COLO668 (cell line): ENCODE results near the gene NHERF2.

ENCODE experiments used
- DNase-seq: peaks from one replicate; lab custom pipeline; 2025; ENCODE audit not compliant: unreplicated experiment; lab: John Stamatoyannopoulos, UW

Gene NHERF2

DNA sequence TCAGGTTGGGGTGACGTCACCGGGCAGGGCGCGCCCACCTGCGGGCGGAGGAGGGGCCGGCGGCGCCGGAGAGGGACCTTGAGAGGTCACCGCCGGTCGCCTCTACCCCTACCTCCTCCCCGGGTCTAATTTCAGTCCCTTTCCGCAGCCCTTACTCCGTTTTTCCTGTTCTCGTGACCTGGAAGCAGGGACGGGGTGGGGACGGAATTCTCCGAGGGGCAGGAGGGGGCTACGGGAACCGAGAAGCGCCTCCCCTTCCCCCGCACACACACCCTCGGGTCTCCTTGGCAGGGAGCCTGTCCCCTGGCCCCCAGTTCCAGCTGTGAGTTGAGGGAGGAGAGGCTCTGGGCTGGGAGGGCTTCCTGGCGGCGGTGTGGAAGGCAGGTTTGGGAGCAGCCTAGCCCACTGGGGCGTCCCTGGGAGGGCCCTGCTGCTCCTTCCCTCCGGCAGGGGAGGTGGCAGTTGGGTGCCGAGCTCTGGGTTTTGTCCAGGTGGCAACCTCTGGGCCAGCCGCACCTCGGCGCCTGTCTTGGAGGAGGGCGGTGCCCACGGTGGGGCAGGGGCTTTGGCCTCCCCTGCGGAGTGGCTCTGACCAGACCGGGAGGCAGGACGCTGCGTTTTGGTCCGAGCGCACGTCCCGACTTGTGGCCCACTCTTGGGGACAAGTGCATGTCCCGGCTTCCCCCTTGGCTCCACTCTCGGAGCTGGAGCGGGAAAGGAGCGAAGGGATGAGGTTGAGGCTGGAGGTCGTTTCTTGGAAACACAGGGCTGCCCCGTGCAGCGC, 36.2 kb upstream of the NHERF2 start:
- peak; percentile 79 for DNase-seq

DNA sequence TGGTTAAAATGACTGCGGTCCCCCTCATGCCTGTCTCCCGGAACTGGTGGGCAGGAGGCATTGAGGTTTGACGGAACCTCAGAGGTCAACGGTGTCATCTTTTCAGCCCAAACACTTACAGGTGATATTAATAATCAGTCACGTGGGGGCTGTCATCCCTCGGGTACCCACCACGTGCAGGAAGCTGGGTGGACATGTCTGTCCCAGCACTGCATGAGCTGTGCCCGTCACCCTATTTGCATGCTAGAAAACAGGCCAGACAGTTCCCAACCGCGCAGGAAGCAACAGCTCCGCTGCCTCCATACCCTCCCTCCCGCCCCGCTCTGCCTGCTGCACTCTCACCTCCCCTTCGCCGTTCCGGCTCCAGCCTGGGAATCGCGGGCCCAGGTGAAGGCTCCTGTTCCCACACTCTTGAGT, 35.6 kb upstream of the NHERF2 start:
- peak; percentile 13 for DNase-seq

DNA sequence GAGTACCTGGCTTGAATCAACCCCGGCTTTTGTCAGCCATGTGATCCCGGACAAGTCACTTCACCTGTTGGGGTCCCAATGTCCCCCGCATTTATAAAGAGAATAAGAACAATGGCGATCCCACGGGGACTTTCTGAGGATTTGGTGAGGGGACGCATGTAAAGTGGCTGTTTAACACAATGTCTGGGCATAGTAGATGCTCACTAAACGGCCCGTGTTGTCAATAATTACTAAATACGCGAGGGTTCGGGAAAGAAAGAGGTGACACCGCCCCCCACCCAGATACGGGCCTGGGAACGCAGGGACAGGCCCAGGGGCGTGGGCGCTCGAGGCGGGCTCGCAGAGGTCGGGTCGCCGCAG, 35.1 kb upstream of the NHERF2 start:
- DNase-seq: no peak

DNA sequence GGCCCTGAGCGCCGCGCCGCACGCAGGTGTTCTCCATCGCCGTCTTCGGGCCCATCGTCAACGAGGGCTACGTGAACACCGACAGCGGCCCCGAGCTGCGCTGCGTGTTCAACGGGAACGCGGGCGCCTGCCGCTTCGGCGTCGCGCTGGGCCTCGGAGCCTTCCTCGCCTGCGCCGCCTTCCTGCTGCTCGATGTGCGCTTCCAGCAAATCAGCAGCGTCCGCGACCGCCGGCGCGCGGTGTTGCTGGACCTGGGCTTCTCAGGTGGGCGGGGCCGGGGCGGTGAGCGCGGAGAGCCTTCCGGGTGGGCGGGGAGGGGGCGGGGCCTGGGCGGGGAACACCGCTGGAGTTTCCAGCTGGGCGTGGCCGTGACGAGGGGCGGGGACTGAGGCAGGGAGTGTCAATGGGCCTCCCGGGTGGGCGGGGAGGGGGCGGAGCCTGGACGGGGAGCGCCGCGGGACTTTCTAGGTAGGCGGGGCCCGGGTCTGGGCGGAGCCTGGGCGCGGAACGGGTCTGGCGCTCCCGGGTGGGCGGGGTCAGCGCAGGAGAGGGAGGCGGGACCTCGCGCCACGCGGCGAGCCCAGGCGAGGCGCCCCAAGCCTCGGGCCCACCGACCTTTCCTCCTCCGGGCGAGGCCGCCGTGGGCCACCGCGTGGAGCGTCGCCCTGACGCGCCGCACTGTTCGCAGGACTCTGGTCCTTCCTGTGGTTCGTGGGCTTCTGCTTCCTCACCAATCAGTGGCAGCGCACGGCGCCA, 34.6 kb upstream of the NHERF2 start:
- peak; percentile 91 for DNase-seq

DNA sequence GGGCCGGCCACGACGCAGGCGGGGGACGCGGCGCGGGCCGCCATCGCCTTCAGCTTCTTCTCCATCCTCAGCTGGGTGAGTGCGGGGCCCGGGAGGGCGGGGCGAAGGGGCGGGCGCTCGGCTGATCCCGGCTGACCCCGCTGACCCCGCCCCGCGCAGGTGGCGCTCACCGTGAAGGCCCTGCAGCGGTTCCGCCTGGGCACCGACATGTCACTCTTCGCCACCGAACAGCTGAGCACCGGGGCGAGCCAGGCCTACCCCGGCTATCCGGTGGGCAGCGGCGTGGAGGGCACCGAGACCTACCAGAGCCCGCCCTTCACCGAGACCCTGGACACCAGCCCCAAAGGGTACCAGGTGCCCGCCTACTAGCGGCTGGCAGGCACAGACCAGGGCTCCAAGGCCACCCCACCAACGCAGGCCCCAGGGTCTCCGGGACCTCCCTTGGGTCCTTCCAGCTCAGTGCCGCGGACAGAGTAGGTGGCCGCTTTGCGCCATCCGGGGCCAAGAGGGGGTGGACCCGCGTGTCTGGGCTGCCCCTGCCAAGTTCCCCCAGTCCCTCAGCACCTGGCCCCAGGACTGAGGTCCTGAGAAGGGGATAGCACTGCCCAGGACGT, 33.9 kb upstream of the NHERF2 start:
- DNase-seq: no peak

DNA sequence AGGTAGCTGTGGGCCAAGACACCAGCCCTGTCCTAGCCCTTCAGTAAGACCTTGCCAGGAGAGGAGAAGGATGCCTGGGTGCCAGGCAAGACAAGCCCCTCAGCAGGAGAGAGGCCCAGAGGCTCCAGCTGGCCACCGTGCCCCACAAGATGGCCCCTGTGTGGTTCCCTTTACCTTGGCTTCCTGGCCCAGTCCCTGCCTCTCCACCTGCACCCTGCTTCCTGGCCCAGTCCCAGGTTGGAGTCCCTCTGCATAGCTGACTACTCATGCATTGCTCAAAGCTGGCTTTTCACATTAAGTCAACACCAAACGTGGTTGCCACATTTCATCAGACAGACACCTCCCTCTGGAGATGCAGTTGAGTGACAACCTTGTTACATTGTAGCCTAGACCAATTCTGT, 33.0 kb upstream of the NHERF2 start:
- peak; percentile 60 for DNase-seq

DNA sequence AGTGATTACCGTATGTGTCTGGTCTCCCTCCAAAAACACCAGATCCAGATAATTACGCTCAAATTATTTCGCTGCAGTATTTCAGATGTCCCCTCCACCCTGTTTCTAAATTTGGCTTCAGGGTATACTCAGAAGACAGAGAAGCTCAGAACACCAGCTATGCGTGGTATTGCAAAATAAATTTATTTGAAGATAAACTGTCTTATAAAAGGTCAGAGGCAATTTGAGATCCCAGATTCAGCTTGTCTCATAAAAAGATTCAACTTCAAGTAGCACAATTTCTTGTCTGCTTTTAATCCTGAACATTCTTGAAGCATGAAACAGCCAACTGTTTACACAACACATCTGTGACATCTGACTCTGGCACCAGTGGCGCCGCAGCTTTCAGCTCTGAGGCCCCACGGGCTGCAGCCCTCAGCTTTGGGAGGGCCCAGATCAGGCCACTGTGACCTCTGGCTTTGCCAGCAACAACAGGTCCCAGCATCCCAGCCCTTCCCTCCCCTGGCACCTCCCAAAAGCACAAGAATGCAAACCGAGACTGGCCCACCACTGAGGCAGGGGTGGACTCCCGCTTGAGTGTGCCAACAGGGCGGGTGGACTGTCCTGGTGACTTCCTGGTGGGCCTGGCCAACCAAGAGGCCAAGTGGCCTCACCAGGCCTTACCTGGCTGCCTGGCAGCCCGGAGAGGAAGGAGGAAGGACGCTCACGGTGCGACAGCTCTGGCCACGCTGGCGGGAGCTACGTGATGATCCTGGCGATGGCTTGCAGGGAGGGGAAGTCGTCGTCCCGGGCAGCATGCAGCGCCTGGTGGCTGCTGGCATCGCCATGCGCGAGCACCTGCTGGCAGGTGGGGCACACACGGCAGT, 29.0 kb upstream of the NHERF2 start:
- DNase-seq: no peak

DNA sequence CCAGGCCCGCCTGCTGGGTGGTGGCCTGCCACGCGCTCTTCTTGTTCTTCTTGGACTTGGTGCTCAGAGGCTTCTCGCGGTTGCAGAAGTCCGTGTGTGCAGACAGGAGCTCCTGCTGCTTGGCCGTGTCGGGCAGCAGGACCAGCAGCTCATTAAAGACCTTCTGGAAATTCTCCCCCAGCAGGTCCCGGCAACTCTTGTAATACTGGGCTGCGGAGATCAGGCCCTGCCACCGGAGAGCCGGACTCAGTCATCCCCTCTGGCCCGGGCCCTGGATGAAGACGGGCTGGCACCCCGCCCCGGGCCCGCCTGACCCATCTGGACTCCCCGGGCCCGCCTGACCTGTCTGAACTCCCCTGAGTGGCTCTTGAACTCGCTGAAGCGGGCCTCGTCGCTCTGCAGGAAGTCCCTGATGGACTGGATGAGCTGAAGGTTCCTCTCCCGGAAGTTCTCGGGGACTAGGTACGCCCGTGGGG, 28.3 kb upstream of the NHERF2 start:
- DNase-seq: no peak

DNA sequence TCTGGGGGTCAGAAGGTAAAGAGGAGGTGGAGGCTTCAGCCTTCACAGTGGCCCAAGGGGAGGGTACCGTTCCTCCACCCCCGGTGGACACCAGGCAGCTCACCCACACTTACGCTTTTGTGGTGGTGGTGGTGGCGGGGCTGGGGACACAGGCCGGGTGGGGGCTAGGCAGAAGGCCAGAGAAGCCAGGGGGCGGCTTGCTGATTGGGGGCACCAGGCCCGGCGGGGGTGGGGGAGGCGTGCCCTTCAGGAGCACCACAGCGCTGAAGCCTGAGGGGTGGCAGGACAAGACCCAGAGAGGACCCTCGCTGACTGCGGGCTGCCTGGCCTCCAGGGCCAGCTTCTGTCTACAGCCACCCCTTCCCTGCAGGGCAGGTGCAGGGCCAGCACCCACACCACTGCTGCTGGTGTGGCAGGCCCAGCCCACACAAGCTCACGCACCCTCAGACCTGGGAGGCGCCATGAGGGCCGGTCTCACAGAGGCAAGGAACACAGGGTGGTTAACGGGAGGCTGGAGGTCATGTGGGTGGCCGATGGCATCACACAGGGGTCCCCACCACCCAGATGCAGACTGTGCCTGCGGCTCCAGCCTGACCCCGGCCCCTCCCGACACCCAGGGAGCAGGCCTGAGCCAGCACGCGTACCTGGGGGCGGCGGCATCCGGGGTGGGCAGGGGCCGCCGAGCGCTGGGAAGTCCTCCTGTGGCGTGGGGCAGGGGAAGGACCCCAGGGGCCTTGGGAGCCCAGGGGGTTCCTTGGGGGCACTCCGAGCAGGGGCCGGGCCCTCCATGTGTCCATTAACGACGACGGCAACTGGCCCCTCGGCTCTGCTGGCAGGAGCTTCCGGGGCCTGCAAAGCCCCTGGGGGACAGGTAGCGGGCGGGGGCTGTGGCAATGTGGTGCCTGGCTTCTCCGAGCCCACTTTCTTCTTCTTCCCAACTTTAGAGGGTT, 27.6 kb upstream of the NHERF2 start:
- DNase-seq: no peak

DNA sequence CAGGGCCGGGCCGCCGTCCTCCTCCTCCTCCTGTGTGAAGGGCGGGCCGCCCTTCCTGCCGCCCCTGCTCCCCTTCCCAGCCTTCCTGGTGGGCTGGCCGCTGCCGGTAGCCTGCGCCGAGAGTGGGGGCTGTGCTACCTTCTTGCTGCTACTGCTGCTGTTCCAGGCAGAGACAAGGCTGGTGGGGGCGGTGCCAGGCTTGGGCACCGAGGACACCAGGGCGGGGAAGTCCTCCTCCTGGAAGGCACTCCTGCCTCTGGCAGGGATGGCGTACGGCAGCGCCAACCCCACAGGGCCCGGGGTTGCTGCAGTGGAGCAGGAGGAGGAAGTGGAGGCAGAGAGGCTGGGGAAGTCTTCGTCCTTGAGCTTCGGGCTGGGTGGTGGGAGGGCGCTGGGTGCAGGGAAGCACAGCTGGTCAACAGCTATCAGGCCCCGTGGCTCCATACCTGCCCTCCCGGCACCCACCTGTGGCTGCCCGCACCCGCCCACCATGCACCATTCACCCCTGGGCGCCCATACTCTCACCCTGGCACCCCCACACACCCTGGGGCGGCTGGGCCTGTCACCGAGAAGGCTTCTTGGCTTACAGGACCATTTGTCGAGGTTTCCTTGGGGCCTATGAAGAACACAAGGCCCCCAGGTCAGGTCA, 26.7 kb upstream of the NHERF2 start:
- DNase-seq: no peak

DNA sequence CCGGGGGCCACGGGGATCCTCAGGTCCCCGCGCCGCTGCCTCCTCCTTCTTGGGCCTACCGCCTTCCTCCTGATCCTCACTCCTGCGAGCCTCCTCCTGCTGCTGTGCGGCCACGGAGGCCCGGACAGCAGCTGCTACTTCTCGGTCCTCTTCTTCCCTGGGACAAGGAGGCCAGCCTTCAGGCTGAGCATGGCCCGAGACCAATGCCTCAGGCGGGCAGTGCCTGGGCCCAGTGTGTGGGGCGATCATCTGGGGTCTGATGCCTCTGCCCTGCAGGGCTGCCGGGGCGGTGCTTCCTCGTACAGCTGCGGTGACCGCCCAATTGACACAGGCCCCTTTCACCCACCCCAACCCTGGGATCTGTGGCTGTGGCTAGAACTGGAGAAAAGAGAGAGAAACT, 25.7 kb upstream of the NHERF2 start:
- DNase-seq: no peak

DNA sequence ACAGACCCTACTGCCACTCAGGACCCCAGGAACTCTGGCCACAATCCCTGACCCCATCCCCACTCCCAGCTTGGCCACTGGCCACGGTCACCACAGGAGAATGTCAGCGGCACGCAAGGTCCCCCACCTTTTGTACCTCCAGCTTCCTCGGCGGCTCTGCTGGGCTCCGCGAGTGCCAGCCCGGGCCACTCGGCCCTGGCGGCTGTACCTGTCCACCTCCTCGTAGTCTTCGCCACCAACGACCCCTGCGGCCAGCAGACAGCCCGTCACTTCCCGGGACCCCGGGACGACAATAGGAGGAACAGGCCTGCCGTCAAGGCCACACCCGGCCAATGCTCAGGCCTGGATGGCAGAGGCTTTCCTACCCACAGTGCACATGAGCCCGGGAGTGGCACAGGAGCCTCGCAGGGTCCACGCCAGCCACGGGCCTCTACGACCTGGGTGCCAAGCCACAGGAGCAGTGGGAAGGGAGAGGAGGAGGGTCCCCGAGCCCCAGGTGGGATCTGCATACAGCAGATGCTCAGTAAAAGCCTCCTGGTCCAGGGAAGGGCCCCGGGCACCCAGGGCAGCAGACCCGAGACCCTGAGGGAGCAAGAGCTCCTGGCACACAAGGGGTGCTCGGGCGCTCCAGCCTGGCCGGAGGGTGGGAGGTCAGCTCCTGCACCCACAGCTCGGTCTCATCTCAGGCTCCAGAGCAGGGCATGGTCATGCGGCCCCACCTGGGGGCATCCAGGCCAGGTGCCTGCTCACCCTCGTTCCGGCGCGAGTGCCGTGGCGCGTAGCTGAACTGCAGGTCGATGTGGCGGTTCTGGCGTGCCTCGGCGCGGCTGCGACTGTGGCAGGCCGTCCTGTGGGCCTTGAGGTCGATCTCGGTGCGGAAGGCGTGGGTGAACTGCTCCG, 25.0 kb upstream of the NHERF2 start:
- DNase-seq: no peak

DNA sequence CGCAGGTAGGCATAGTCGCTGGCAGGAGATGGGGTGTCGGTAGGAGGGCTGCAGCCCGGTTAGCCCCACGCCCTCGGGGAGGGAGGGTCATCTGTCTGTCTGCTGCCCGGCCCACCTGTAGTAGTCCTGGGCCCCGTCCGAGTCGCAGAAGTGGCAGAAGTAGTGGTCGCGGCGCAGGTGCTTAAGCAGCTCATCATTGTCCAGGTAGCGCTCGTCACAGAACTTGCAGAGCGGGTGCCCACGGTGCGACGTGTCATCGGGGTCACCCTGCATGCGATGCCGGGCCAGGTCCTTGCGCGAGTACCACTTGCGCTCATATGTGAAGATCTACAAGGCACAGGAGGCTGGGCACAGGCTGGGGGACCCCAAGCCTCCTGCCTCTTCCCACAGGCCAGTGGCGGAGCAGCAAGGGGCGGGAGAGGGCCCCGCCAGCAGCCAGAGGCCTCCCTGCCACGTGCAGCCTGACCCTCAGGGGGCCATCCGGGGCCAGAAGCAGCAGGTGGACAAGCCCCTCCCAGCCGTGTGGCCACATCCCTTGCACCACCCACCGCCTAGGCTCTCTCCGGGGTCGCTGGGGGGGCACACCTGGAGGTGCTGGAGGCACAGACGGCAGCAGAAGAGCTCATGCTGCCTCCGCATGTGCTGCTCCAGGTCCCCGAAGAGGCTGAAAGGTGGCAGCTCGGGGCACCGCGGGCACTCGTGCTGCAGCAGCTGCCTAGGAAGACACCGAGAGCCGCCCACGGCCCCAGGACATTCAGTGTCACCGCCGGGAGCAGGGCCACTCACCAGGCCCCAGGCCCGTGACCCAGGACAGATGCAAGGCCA, 24.1 kb upstream of the NHERF2 start:
- no peak for DNase-seq

DNA sequence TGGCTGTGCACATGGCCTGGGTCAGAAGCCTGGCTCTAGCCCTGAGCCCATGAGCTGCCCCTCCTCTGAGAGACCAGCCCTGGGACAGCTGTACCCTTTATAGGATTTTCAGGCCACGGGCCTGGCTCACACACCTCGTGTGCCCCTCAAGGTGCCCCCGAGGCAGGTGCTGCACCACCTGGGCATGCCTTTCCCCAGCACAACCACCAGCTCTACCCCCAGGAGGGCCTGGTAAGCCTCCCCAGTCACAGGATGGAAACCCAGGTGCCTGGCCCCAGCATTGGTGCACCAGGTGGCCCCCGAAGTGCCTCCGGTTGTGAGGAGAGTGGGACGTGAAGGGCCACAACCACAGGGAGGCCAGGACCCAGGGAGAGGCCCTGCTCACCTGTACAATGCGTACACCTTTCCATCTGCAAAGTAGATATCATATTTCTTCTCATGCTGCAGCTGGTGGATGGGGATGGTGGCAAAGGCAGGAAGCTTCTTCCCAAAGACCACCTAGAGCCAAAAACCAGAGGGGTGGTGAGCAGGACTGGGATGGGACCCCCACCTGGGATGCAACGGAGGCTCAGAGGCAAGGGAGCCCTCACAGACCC, 23.4 kb upstream of the NHERF2 start:
- peak; percentile 30 for DNase-seq

DNA sequence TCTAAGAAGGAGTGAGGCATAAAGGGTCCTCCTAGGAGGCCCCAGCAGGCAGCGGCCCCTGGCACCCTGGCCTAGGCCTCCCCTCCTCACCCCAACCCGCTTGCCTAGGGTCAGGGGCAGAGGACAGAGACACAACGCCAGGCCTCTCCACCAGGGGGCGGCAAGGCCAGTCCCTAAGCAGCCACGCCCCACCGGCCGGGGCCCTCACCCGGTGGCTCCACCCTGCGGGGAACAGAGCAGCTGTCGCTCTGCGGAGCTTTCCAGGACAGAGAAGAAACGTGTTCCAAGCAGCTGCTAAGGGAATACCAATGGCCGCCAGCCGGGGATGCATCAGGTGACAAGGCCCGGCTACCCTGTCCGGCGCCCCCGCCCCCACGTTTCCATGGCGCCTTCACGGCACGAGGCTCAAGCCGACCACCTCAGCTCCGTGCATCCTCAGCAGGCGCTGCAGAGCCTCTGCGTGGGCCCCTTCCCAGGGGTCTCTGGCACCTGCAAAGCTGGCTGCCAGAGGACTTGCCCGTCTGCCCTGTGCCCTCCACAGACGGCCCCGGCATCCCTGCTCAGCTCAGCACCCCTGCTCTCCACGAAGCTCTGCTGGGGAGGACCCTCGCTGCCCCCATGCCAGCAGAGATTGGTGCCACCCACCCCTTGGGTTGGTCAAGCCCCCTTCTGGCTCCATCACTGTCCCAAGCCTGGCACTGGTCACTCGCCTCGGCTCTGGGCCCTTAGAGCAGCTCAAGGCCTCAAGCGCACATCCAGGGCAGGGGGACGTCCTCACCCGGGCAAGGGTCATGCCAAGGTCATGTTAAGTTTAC, 22.7 kb upstream of the NHERF2 start:
- DNase-seq: peak; percentile 98

DNA sequence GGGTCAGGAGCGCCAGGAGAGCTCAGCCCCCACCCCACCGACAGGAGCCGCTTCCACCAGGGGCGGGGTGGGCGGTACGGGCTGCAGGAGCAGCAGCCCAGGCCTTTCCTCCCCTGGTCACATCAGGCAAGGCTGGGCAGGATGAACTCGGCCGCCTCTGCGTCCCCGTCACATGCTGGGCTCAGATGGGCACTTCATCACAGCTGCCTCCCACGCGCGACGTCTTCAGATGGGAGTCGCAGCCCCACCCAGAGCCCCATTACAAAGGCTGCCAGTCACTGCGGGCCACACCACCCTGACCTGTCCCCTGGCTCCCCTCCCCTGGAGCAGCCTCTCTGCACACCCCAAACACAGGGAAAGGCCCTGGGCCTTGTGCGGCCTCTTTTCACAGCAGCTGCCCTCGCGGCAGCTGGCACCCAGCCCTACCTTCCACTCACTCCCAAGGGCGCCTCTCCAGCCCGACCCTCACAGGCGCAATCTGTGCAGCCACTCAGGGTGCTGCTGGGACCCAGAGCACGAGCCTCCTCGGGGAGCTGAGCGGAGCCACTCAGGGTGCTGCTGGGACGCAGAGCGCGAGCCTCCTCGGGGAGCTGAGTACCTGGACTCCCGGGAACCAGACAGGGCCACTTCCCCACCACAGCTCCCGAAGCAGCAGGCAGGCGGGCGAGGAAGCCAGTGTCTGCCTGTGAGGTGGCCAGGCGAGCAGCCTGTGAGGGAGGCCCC, 21.7 kb upstream of the NHERF2 start:
- DNase-seq: peak; percentile 57
